Left kidney (tissue), 2 donors: ENCODE measurements around the gene B4GALT2. TPM values are rescaled to one million over a fixed set of nuclear protein-coding genes. Genes with fewer than 3 reads are reported as not detected.

Experiments used
- DNase-seq: peaks from one replicate; pipeline ENCODE4 v3.0.0-alpha.2; 2013
- polyA plus RNA-seq: library from polyadenylated mRNA; unstranded; fragments of 120-200 nt; gene quantifications from one replicate; pipeline ENCODE4 v1.2.1, GENCODE V29; 2013; ENCODE audit not compliant: insufficient read length

The B4GALT2 gene
- polyA plus RNA-seq, 1 donor = 33.7 TPM

DNA sequence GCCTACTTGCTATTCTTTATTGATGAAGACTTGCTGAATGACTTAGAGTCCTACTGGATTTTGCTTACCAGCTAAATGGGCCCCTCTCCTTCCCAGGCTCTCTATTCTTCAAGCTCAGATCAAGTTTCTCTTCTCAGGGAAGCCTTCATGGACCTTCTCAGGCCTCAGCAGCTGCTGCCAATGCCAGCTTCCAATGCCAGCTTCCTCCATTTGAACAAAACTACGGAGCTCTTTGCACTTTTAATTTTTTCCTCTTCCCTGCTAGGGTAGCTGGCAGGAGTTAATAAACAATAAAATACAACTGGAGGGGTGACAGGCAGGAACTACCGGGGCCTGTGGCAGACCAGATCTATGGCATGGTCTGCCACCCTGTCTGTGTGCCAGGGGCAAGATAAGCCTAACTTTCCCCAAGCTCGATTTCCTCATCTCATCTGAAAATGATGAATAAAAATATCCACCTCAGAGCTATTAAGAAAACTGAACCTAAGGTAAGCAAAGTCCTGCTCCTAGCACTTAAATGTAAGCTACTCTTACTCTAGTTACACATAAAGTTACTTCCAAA is 33.3 kb upstream of the B4GALT2 start:
- no peak for DNase-seq

- peak; percentile 95 for DNase-seq
These were observed 32.6 kb upstream of the B4GALT2 start, which contains the start of gene IPO13 for GRCh38 chr1:43946236-43947060. Gene IPO13, plus strand, starts transcription at chr1:43946950. Its CDS starts 651 bp downstream, at chr1:43947601.

DNA sequence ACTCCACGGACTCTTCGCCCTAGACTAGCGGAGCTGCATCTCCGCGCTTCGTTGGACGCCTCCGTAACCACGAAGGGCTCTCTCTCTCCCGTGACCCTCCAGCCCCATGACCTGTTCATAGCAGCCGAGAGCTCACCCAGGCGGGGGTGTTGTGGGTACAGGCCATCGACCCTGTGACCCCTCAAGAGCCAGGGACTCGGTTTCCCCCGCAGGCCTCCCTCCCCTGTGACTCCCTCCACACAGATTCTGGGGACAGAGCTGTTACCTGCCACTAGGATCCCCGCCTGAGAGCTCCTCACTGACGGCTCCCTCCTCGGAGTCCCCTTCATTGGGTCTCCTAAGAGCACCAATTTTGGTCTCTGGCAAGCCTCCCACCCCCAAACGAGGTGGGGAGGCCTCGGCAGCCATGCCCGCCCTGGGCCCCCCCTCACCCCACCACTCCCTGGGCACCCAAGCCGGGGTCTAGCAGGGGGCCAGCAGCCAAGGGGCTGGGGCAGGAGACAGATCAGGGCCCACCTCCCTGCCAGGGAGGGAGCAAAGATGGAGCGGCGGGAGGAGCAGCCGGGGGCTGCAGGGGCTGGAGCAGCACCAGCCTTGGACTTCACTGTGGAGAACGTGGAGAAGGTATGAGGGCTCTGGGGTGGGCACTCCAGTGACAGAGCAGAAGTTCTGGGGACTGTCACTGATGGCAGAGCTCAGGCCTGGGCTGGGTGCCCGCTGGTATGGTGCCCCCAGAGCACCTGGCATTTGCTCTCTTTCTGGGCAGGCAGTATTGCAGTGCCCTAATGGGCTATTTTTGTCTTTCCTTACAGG is 31.7 kb upstream of the B4GALT2 start:
- no peak for DNase-seq

GRCh38 chr1:43947874-43948437 is 31.1 kb upstream of the B4GALT2 start:
- no peak for DNase-seq

DNA sequence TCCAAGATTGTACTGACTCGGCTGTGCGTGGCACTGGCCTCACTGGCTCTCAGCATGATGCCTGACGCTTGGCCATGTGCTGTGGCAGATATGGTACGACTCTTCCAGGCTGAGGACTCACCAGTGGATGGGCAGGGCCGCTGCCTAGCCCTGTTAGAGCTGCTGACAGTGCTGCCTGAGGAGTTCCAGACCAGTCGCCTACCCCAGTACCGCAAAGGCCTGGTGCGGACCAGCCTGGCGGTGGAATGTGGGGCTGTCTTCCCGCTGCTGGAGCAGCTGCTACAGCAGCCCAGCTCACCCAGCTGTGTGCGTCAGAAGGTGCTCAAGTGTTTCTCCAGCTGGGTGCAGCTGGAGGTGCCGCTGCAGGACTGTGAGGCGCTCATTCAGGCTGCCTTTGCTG is 29.3 kb upstream of the B4GALT2 start:
- DNase-seq = no peak

DNA sequence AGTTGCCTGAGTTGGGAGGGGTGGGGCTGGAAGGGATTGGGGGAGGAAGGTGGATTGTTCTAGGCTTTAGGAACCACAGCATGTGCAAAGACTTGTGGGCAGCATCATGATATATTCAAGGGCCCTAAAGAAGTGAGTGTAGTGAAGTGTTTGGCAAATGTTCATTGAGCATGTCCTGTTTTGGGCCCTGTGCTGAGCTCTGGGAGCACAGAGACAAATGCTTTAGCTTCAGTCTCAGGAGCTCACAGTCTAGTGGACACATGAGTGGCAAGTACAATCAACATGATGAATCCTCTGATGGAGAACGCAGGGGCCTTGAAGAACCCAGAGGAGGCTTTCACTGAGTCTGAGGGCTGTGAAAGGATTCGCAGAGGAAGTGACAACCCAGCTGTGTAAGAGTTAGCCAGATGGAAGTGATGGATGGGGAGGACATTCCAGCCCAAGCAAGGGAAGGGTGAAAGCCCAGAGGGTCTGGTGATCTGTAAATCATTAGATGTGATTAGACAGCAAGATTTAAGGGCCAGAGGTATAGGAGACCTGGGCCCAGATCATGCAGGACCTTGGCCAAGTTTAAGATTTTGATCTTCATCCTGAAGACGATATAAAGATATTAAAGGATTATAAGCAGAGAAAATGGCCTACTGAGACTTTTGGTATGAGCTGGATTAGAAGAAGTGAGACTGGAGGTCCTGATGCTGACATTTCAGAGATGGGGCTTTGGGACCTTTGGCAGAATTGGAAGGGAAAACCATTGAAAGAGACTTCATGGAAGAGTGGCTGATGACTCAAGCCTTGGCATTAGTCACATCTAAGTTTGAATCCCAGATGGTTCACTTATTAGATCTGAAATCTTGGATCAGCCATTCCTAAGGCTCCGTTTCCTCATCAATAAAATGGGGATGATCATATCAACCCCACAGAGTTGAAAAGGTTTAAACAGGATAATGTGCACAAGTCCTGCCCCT is 27.7 kb upstream of the B4GALT2 start:
- DNase-seq = no peak

DNA sequence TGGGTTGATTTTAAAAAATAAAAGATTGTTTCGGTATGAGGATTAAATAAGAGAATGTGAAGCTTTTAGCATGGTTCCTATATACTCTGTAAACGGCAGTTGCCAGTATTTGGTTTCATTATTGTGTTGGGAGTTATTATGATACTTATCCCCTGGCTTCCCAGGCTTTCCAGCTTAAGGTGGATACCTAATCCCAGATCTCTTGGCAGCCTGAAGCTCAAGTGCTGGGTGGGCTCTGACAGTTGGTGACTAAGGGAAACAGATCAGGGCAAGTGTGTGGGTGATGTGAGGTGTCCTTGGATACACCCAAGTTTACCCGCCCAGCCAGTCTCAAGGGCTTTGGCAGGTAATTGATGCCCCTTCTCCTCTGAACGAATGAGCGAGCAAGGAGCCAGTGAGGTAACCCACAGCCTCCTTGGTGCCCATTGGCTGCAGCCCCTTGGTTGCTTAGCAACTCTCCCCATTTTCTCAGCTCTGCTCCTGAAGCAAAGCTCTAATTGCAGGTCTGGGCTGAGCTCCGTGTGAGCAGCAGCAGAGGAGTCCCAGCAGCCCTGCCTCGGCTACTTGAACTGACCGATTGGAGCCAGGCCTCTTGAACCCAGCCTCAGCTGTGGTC is 26.2 kb upstream of the B4GALT2 start:
- peak; percentile 64 for DNase-seq

DNA sequence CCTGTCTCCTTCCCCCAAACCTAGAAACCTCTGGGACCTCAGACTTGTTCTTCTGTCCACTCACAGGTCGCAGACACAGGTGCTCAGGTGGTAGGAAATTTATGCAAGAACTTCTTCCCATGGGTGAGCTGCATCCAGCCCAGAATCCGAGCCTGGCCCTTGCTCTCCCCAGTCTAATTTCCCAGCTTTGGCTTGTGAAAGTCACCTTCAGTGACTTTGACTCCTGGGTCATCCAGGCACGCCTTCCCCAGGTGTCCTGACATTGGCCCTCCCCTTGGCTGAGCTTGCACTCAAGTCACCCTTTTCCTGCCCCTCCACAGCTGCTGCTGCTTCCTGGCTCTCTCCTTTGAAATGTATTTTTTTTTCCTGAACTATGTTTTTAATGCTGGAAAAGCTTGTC is 25.6 kb upstream of the B4GALT2 start:
- no peak for DNase-seq

DNA sequence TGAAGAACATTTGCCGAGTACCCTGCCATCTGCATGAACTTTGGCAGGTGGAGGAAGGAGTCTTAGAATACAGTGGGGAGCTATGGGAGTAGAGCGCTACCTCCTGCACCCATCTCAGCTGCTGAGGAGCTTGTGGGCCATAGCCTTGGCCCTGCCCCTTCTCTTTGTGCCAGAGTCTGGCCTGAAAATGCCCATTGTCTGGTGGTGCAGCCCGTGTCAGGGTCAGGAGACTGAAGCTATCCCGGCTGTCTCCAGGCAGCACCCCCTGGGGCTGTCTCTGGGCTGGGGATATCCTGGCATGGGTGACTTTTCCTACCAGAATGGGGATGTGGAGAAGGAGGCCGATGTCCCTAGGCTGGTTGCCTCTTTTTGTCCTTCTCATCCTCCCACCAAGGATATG is 25.0 kb upstream of the B4GALT2 start:
- DNase-seq = no peak

- no peak for DNase-seq
These were observed 22.8 kb upstream of the B4GALT2 start for GRCh38 chr1:43956234-43956633.

- no peak for DNase-seq
These were observed 21.5 kb upstream of the B4GALT2 start for GRCh38 chr1:43957407-43958040.

- DNase-seq = no peak
These were observed 20.4 kb upstream of the B4GALT2 start for GRCh38 chr1:43958351-43959255.

GRCh38 chr1:43960798-43961197 is 18.2 kb upstream of the B4GALT2 start:
- no peak for DNase-seq

DNA sequence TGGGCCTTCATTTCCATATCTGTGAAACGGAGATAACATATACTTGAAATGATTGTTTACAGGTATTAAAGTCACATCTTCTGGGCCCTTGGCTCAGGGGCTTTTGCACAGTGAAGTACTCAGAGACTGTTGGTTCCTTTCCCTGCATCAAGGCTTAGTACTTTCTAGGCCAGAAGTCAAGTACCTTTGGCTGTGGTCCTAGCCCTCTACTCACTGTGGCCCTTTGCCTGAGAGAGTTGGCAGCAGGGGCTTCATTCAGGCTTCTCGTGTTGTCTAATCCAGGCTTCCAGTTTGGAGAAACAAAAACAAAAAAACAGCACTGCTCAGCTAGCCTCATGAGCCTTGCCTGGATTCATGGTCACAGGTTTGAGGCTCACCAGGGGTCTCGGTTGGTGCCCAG is 17.3 kb upstream of the B4GALT2 start:
- no peak for DNase-seq

DNA sequence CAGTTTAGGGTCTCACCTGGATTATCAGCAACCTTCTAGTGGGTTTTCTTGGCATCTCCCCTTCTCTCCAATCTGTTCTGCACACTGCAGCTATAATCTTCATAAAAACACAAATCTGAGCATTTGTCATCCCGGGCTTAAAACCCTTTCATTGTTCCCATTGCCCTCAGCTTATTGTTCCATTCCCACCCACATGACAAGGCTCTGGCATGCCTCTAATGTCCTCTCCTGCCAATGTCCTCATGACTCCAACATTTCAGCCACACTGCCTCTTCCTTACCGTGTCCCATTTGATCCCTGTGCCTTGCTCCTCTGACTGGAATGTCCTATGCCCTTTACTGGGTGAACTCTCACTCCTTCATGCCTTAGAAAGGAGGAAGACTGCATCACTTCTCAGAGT is 16.7 kb upstream of the B4GALT2 start:
- no peak for DNase-seq

DNA sequence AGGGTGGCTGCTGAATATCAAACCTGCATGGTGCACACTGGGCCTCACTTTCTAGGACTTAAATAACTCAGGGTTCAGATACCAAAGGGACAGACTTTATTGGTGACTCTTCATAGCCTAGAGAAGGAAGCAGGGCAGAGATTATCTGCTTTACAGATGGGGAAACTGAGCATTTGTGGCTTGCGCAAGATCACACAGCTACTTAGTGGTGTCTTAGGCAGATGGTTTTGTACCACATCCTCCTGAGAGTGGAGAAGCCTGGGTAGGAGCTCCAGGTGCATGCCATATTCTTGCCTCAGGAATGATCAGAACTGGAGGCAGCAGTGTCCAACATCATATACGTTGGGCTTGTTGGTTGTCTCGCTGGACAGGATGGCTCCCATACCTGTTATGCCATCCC is 16.0 kb upstream of the B4GALT2 start:
- no peak for DNase-seq

DNA sequence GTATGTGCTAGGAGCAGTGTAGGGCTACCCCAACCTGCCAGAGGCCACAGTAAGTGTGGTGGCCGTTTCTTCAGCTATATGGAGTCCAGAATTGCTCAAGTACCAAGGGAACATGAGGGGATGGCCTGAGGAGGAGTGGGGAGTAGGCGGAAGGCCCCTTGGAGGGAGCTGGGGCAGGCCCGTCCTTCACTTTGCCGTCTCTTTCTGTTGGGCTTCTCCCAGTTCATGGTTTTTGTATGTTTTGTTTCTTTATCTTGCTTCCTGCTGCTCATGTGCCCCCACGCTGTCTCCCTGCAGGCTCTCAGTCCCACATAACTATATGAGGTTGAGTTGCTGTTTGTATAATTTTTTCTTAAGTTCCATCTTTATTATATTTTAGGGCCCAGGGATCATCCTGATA is 15.1 kb upstream of the B4GALT2 start:
- no peak for DNase-seq

DNA sequence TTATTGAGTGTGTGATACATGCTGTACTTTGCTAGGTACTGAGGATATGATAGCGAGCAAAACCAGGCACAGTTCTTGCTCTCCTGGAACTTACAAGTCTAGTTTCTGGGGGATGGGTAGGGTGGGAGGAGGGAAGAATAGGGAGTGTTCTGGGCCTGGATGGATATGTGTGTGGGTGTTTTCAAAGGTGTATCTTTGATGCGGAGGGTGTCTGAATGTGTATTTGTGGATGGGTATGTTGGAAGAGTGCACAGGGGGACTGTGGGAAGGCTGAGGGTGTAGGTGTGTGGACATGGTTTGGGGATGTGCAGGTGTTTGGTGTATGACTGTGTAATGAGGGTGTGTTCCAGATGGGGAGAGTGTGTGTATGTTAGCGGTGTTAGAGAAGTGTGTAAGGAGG is 13.7 kb upstream of the B4GALT2 start:
- DNase-seq = no peak

GRCh38 chr1:43968348-43968948 is 10.6 kb upstream of the B4GALT2 start:
- no peak for DNase-seq
